A673 (cell line): ENCODE measurements around the gene EIF5A.

Experiments used
- EZH2 ChIP-seq: fragments of 200-600 bp; sonication (generic); IDR thresholded peaks from 2 replicates; pipeline ENCODE4 v1.6.1; 2017; ENCODE audit warnings: borderline replicate concordance, low read depth, mild to moderate bottlenecking, mixed read lengths, antibody characterized with exemption, low read length; ENCODE audit not compliant: poor library complexity, severe bottlenecking
- TF ChIP-seq, protein P1 (sequence below): fragments of 300-800, 200-600 bp; sonication (generic); conservative IDR thresholded peaks from 2 replicates; pipeline ENCODE4 v1.5.1; 2017; ENCODE audit warnings: low read depth, mild to moderate bottlenecking, antibody characterized with exemption, low read length, moderate library complexity, mixed read lengths

DNA sequence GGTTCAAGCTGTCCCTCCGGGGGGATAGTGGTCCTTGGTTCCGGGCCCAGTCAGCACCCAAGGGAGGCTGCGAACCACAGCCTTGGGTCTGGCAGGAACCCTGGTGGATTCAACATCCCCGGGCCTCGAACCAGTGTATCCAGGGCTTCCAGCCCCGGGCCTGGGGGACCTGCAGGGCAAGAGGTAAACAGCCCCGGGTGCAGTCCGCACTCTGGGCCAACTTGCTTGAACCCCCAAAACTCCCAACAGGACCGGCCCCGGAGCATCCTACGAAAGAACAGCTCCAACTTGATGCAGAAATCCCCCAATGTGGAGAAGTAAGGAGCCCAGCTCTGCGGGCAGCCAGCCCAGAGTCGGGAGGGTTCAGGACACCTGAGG lies 23.2 kb downstream of the EIF5A start:
- TF ChIP-seq EZH2, result no peak
- TF ChIP-seq, protein P1, sequence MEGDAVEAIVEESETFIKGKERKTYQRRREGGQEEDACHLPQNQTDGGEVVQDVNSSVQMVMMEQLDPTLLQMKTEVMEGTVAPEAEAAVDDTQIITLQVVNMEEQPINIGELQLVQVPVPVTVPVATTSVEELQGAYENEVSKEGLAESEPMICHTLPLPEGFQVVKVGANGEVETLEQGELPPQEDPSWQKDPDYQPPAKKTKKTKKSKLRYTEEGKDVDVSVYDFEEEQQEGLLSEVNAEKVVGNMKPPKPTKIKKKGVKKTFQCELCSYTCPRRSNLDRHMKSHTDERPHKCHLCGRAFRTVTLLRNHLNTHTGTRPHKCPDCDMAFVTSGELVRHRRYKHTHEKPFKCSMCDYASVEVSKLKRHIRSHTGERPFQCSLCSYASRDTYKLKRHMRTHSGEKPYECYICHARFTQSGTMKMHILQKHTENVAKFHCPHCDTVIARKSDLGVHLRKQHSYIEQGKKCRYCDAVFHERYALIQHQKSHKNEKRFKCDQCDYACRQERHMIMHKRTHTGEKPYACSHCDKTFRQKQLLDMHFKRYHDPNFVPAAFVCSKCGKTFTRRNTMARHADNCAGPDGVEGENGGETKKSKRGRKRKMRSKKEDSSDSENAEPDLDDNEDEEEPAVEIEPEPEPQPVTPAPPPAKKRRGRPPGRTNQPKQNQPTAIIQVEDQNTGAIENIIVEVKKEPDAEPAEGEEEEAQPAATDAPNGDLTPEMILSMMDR, result no peak
